HG02970 (cell line): ENCODE measurements around the gene NEUROD6.
A peak's percentile ranks its signal among the peaks of the same experiment; 100 is the strongest.

ENCODE experiments used
- ATAC-seq: cut with Tn5 transposase; IDR thresholded peaks from one replicate; pipeline ENCODE4 v1.9.1; 2021; ENCODE audit warnings: mild to moderate bottlenecking, moderate library complexity, moderate number of reproducible peaks; ENCODE audit not compliant: unreplicated experiment, low FRiP score

The NEUROD6 gene

GRCh38 chr7:31340603-31341002, at the start of gene NEUROD6:
TSS of gene NEUROD6 (minus strand) at chr7:31340726. CDS start at chr7:31339268, 1,458 bp downstream.
- ATAC-seq = no peak

GRCh38 chr7:31384466-31384865, 43.9 kb upstream of the NEUROD6 start:
- no peak for ATAC-seq

- ATAC-seq = no peak
Observed at GRCh38 chr7:31382722-31383121, 42.2 kb upstream of the NEUROD6 start.

- peak; percentile 68 for ATAC-seq
Observed at GRCh38 chr7:31373337-31374289, 33.1 kb upstream of the NEUROD6 start.

GRCh38 chr7:31372231-31372959, 31.9 kb upstream of the NEUROD6 start:
- ATAC-seq = no peak

- ATAC-seq = no peak
Observed at GRCh38 chr7:31371621-31372020, 31.1 kb upstream of the NEUROD6 start.

GRCh38 chr7:31370609-31371008, 30.1 kb upstream of the NEUROD6 start:
- ATAC-seq = no peak

GRCh38 chr7:31368620-31369019, 28.1 kb upstream of the NEUROD6 start:
- no peak for ATAC-seq

- no peak for ATAC-seq
Observed at GRCh38 chr7:31363496-31363895, 23.0 kb upstream of the NEUROD6 start.

- no peak for ATAC-seq
Observed at GRCh38 chr7:31363051-31363450, 22.5 kb upstream of the NEUROD6 start.

- no peak for ATAC-seq
Observed at GRCh38 chr7:31362401-31362800, 21.9 kb upstream of the NEUROD6 start.

GRCh38 chr7:31358467-31358866, 17.9 kb upstream of the NEUROD6 start:
- no peak for ATAC-seq

GRCh38 chr7:31345421-31345820, 4.9 kb upstream of the NEUROD6 start:
- ATAC-seq = no peak

- no peak for ATAC-seq
Observed at GRCh38 chr7:31343516-31344305, 3.2 kb upstream of the NEUROD6 start.

GRCh38 chr7:31341141-31341540, 615 bp upstream of the NEUROD6 start:
- ATAC-seq = no peak

- no peak for ATAC-seq
Observed at GRCh38 chr7:31340051-31340450, 475 bp downstream of the NEUROD6 start.

- ATAC-seq = no peak
Observed at GRCh38 chr7:31338706-31339105, 1.8 kb downstream of the NEUROD6 start.

- ATAC-seq = no peak
Observed at GRCh38 chr7:31337002-31337565, 3.4 kb downstream of the NEUROD6 start.

- ATAC-seq = no peak
Observed at GRCh38 chr7:31336202-31337001, 4.1 kb downstream of the NEUROD6 start.

GRCh38 chr7:31335884-31336201, 4.7 kb downstream of the NEUROD6 start:
- no peak for ATAC-seq
